Memory B cell (primary cell): Measurements from ENCODE around the gene ZWILCH.
"Not testable (repeated sequence)": the region's sequence is repeated elsewhere in the genome, so short reads cannot be mapped to it uniquely, and the experiment has no call there.

Source experiments
- ATAC-seq: fragments of 150-1000 bp; cut with Tn5 transposase; 2 replicates; pipeline ENCODE4 v1.10.0; 2021; ENCODE audit warnings: low read depth, mild to moderate bottlenecking, moderate library complexity
- DNase-seq, 2 donors: peaks; one replicate each; pipeline ENCODE4 v3.0.0; 2022; ENCODE audit warnings: low spot score in 2 of 2
- H3K27ac Mint-ChIP-seq: one replicate; pipeline ENCODE4 v1.8.0; 2022; ENCODE audit warnings: mild to moderate bottlenecking, moderate library complexity, mixed read lengths
- H3K27me3 Mint-ChIP-seq: one replicate; pipeline ENCODE4 v1.8.0; 2022; ENCODE audit warnings: mixed read lengths
- H3K36me3 Mint-ChIP-seq: one replicate; pipeline ENCODE4 v1.8.0; 2022; ENCODE audit warnings: mild to moderate bottlenecking, mixed read lengths
- H3K4me1 Mint-ChIP-seq: one replicate; pipeline ENCODE4 v1.8.0; 2022; ENCODE audit warnings: mixed read lengths
- H3K4me3 Mint-ChIP-seq: one replicate; pipeline ENCODE4 v1.8.0; 2022; ENCODE audit warnings: mild to moderate bottlenecking, moderate library complexity, mixed read lengths
- H3K9me3 Mint-ChIP-seq: one replicate; pipeline ENCODE4 v1.8.0; 2022; ENCODE audit warnings: mixed read lengths

Gene ZWILCH

DNA sequence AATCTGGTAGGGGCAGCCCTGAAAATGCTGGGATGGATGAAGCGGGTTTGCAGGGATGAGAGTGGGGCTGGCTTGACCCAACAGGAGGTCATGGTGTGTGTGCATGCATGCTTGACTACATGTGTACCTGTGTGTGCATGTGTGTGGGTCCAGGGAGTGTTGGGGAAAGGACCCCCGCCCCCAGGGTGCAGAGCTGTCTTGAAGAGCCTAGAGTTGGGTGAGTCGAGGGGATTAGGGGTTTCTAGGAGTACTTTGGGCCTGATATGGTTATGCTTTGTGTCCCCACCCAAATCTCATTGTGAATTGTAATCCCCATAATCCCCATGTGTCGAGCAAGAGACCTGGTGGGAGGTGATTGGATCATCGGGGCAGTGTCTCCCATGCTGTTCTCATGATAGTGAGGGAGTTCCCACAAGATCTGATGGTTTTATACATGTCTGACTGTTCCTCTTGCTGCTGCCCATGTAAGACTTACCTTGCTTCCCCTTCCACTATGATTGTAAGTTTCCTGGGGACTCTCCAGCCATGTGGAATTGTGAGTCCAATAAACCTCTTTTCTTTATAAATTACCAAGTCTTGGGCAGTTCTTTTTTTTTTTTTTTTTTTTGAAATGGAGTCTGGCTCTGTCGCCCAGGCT, 65.8 kb downstream of the ZWILCH start:
- H3K27me3 Mint-ChIP-seq: no peaks in the 10 kb centered on the region
- H3K4me1 Mint-ChIP-seq: peaks cover 11% of the 10 kb centered on the region
- H3K27ac Mint-ChIP-seq: no peak overlapping the region
- ATAC-seq: no peak
- DNase-seq: no peak
- H3K4me3 Mint-ChIP-seq: no peak overlapping the region
- H3K36me3 Mint-ChIP-seq: no peaks in the 10 kb centered on the region
- H3K9me3 Mint-ChIP-seq: no peaks in the 10 kb centered on the region

DNA sequence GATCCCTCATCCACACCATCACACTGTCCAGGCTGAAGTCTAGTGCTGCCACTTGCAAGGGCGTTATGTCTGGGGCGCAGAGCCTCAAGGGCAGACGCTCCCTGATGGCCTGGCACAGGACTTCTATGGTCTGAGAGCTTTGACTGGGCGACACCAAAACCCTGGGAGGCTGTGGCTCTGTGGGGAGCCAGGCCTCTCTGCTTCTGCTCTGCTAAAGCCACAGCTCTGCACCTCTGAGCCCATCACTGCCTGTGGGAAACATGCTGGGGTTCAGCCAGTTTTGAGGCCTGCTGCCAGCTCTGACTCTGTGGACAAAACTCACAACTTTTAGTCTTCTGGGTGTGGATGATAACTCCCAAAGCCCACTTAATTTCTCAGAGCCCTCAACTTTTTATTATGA, 67.0 kb downstream of the ZWILCH start:
- Mint-ChIP-seq H3K27ac (no peak overlapping the region), H3K9me3 (no peaks in the 10 kb centered on the region), H3K27me3 (no peaks in the 10 kb centered on the region), H3K4me3 (no peak overlapping the region), H3K36me3 (no peaks in the 10 kb centered on the region), H3K4me1 (peaks cover 6% of the 10 kb centered on the region)
- ATAC-seq (no peak), DNase-seq (no peak)

DNA sequence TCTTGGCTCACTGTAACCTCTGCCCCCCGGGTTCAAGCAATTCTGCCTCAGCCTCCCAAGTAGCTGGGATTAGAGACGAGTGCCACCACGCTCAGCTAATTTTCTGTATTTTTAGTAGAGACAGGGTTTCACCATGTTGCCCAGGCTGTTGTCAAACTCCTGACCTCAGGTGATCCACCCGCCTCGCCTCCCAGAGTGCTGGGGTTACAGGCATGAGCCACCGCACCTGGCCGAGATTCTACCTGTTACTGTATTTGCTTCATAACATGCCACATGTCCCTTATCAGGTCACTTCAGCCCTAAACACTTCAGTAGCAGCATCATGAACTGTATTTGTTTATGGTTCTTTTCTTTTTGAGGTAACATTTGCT, 68.2 kb downstream of the ZWILCH start:
- no peak for DNase-seq
- no peak overlapping the region for H3K27ac Mint-ChIP-seq
- no peaks in the 10 kb centered on the region for H3K27me3 Mint-ChIP-seq
- H3K9me3 Mint-ChIP-seq: no peaks in the 10 kb centered on the region
- H3K36me3 Mint-ChIP-seq: no peaks in the 10 kb centered on the region
- no peak for ATAC-seq
- H3K4me1 Mint-ChIP-seq: peaks cover 5% of the 10 kb centered on the region
- no peak overlapping the region for H3K4me3 Mint-ChIP-seq

DNA sequence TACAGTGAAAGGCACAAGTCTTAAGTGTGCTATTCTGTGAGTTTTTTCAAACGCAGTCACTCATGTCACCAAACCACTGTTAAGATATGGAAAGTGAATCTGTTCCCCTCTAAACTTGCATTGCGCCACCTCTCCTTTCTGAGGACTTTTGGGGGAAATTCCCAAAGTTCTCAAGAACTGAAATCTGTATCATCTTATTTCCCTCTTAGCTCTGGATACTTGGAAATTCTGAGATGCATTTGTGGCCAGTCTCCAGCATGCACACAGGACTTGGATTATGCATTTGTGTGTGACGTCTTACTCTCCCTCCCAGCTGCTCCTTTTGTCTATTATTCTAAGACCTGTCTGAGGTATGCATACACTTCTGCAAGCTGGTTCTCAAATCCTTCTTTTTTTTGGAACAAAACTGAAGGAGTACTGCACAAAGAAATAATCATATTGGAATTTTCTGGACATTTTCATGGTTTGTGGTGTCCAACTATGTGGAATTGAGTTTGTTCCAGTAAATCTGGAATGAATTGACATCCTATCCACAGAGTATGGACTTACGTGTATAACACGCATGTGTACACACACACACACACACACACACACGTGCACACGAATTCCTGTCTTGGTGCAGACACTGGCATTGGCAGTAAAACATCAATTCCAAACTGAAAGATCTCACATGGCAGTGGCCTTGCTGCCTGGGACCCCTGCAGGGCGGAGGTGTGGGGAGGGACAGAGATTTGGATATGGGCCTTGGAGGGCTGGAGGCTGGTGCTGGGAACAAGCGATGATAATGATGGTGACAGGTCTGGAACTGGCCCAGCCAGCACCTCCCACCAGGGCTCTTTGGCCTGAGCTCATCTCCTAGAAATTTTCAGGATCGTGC, 68.8 kb downstream of the ZWILCH start:
- Mint-ChIP-seq H3K4me1 (peaks cover 5% of the 10 kb centered on the region), H3K4me3 (no peak overlapping the region), H3K27me3 (no peaks in the 10 kb centered on the region), H3K36me3 (no peaks in the 10 kb centered on the region), H3K27ac (no peak overlapping the region), H3K9me3 (no peaks in the 10 kb centered on the region)
- ATAC-seq (peak; percentile 35), DNase-seq (no peak)

DNA sequence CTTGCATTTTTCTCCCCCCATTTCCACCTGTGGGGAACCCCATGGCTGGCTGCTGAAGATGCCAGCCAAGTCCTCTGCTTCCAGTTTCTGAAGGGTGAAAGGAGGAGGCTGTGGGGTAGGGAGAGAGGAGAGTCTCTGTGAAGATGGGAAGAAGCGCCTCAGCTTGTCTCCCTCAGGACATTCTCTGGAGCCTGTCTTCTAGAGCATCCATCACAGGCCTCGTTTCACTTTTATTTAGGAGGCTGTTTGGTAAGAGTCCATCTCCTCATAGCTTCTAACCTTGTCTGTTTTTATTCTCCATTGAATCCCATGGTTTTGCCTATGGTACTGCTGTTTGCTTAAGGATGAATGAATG, 69.4 kb downstream of the ZWILCH start:
- H3K27ac Mint-ChIP-seq: no peak overlapping the region
- H3K27me3 Mint-ChIP-seq: no peaks in the 10 kb centered on the region
- no peak for DNase-seq
- H3K9me3 Mint-ChIP-seq: no peaks in the 10 kb centered on the region
- peaks cover 5% of the 10 kb centered on the region for H3K4me1 Mint-ChIP-seq
- no peak overlapping the region for H3K4me3 Mint-ChIP-seq
- no peaks in the 10 kb centered on the region for H3K36me3 Mint-ChIP-seq
- no peak for ATAC-seq

DNA sequence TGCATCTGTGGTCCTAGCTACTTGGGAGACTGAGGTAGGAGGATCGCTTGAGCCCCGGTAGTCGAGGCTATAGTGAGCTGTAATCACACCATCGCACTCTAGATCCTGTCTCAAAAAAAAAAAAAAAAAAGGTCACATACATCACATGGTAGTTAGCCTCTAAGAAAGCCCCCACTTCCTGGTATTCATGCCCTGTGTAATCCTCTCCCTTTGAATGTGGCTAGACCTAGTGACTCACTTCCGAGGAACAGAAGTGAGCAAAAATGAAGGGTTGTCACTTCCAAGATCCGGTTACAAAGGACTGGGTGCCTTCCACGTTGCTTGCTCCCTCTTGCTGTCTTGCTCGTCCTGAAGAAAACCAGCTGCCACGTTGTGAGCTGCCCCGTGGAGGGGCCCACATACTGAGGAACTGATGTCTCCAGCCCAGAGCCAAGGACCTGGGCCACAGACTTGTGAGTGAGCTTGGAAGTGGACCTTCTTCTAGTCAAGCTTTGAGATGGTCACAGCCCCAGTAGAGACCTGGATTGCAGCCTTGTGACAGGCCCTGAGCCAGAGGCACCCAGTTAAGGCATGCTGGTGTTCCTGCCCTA, 73.3 kb downstream of the ZWILCH start:
- H3K9me3 Mint-ChIP-seq: no peaks in the 10 kb centered on the region
- no peak overlapping the region for H3K4me3 Mint-ChIP-seq
- H3K4me1 Mint-ChIP-seq: peaks cover 5% of the 10 kb centered on the region
- peaks cover 2% of the 10 kb centered on the region for H3K27me3 Mint-ChIP-seq
- DNase-seq: no peak
- H3K27ac Mint-ChIP-seq: no peak overlapping the region
- ATAC-seq: no peak
- no peaks in the 10 kb centered on the region for H3K36me3 Mint-ChIP-seq

DNA sequence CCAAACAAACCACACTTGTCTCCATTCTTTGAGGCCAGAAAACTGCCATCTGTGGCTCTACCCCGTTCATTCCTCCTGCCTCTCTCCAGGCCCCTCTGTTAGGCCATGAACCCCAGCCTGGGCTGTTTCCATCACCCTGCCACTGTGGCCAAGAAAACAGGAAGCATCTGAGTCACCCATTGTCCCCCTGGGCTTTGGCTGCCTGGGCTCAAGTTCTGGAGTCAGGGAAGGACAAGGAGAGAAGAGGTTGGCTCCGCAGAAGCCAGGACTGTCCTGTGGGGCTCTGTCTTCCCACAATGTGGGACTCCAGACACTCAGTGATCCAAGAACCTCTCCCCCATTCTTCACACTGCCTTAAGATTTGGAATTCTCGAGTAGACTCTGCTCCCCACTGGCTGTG, 75.5 kb downstream of the ZWILCH start:
- H3K36me3 Mint-ChIP-seq: no peaks in the 10 kb centered on the region
- H3K9me3 Mint-ChIP-seq: no peaks in the 10 kb centered on the region
- no peak overlapping the region for H3K4me3 Mint-ChIP-seq
- ATAC-seq: no peak
- H3K27ac Mint-ChIP-seq: no peak overlapping the region
- H3K4me1 Mint-ChIP-seq: no peaks in the 10 kb centered on the region
- no peak for DNase-seq
- H3K27me3 Mint-ChIP-seq: peaks cover 3% of the 10 kb centered on the region

DNA sequence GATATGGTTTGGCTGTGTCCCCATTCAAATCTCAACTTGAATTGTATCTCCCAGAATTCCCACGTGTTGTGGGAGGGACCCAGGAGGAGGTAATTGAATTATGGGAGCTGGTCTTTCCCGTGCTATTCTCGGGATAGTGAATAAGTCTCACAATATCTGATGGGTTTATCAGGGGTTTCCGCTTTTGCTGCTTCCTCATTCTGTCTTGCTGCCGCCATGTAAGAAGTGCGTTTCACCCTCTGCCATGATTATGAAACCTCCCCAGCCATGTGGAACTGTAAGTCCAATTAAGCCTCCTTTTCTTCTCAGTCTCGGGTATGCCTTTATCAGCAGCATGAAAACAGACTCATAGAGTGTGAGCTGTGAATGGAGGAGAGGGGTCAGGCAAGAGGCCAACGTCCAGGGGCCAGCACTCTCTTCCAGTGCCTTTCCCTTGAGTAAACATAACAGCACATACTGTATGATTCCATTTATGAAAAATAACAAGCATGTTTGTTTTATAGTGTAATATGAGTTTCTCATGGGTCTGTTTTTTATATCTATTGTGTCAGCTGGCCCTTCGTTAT, 76.9 kb downstream of the ZWILCH start:
- Mint-ChIP-seq H3K27ac (no peak overlapping the region), H3K27me3 (peaks cover 6% of the 10 kb centered on the region), H3K9me3 (no peaks in the 10 kb centered on the region), H3K4me3 (no peak overlapping the region), H3K36me3 (no peaks in the 10 kb centered on the region), H3K4me1 (no peaks in the 10 kb centered on the region)
- ATAC-seq (no peak), DNase-seq (no peak)

DNA sequence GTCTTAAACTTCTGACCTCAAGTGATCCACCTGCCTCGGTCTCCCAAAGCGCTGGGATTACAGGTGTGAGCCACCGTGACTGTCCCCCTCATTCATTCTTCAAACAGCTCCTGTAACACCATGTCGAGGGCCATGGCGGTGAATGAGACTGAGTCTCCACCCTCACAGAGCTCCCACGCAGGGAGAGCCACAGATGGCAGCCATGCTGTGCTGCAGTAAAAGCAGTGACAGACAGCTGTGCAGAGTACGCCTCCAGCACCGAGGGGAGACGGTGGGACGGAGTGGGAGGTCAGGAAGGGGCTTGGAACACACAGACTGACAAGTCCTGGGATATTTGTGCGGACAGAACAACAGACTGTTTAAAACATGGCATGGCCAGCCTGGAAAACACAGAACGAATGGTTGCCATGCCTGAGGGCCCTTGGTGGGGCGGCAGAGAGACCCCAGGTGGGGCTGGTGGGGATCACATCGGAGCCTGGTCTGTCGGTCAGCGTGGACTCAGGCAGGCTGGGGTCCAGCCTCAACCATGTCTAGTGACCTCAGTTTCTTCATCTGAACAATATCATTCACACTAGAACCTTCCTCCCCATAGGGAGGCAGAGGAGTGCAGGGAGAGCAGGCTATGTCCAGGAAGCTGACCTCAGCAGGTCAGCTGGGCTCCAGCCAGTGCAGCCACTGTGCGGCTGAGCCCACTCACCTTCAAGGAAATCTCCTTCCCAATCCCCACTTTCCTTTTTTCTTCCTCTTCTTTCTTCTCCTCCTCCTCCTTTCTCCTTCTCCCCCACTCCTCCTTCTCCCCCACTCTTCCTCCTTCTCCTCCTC, 81.2 kb downstream of the ZWILCH start:
- no peak for DNase-seq
- Mint-ChIP-seq H3K9me3 (no peaks in the 10 kb centered on the region), H3K4me3 (no peak overlapping the region), H3K36me3 (no peaks in the 10 kb centered on the region), H3K27ac (no peak overlapping the region), H3K4me1 (no peaks in the 10 kb centered on the region), H3K27me3 (peaks cover 13% of the 10 kb centered on the region)
- ATAC-seq: no peak

DNA sequence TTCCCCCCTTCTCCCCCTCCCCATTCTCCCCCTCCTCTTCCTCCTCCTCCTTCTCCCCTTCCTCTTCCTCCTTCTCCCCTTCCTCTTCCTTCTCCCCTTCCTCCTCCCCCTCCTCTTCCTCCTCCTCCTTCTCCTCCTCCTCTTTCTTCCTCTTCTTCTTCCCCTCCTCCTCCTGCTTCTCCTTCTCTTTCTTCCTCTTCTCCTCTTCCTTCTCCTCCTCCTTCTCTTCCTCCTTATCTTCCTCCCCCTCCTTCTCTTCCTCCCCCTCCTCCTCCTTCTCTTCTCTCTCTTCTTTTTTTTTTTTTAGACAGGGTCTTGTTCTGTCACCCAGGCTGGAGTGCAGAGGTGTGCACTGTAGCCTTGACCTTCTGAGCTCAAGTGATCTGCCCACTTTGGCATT, 81.9 kb downstream of the ZWILCH start:
- ATAC-seq (no peak), DNase-seq (no peak)
- Mint-ChIP-seq H3K9me3 (no peaks in the 10 kb centered on the region), H3K27me3 (peaks cover 15% of the 10 kb centered on the region), H3K4me1 (no peaks in the 10 kb centered on the region), H3K4me3 (no peak overlapping the region), H3K27ac (no peak overlapping the region), H3K36me3 (no peaks in the 10 kb centered on the region)

DNA sequence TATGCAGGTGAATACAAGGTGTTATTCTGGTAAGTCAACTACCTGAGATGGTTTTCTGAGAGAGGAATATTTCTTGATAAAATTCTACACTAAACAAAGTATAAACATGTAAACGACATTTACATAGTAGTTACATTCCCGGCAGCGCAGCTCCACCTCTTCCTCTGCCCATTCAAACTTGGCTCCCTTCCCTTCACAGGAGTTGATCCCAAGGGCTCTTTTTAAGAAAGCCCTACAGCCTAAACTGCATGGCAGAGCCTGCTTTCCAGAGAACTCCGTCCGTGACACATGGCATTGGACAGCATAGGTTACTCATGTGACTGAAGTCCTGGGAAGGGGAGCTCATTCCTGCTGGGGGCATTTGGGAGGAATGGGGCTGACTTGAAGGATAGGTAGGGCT, 82.6 kb downstream of the ZWILCH start:
- DNase-seq: no peak
- no peaks in the 10 kb centered on the region for H3K4me1 Mint-ChIP-seq
- H3K27ac Mint-ChIP-seq: no peak overlapping the region
- ATAC-seq: no peak
- no peaks in the 10 kb centered on the region for H3K36me3 Mint-ChIP-seq
- peaks cover 15% of the 10 kb centered on the region for H3K27me3 Mint-ChIP-seq
- H3K9me3 Mint-ChIP-seq: no peaks in the 10 kb centered on the region
- H3K4me3 Mint-ChIP-seq: no peak overlapping the region

DNA sequence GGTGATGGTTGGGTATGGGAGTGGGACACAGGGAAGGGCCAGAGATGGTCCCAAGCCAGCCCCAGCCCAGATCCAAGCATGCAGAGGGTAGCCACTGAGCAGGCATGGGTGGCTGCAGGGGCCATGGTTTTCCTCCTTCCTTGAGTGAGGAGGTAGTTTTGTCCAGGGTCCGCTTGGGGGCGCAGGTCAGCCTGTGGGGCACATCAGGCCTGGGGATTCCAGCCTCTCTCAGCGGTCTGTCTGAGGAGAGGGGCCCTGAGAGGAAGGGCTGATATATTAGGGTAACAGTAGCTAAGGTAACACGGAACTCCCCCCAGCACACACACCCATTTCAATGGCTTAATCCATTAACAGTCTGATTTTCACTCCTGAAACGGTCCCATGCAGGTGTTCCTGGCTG, 83.4 kb downstream of the ZWILCH start:
- Mint-ChIP-seq H3K4me1 (no peaks in the 10 kb centered on the region), H3K36me3 (no peaks in the 10 kb centered on the region), H3K27ac (no peak overlapping the region), H3K4me3 (no peak overlapping the region), H3K9me3 (no peaks in the 10 kb centered on the region), H3K27me3 (peaks cover 15% of the 10 kb centered on the region)
- no peak for ATAC-seq
- DNase-seq: no peak

DNA sequence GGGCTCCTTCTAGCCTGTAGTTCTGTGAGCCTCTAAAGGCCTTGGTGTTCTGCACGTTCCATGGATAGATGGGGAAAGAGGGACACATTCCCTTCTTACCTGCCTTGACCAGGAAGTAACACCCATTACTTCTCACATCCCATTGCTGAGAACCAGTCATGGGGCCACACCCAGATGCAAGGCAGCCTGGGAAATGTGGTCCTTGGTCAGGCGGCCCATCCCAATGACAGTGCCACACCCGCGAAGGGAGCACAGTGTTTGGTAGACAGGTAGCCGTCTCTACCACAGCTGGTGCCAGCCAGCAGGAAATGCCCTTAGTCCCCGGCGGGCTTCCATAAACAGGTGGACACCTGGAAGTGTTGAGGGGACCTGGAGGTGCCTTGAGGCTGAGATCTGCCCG, 83.8 kb downstream of the ZWILCH start:
- no peaks in the 10 kb centered on the region for H3K36me3 Mint-ChIP-seq
- ATAC-seq (no peak), DNase-seq (no peak)
- no peak overlapping the region for H3K27ac Mint-ChIP-seq
- H3K9me3 Mint-ChIP-seq: no peaks in the 10 kb centered on the region
- no peak overlapping the region for H3K4me3 Mint-ChIP-seq
- no peaks in the 10 kb centered on the region for H3K4me1 Mint-ChIP-seq
- H3K27me3 Mint-ChIP-seq: peaks cover 15% of the 10 kb centered on the region

DNA sequence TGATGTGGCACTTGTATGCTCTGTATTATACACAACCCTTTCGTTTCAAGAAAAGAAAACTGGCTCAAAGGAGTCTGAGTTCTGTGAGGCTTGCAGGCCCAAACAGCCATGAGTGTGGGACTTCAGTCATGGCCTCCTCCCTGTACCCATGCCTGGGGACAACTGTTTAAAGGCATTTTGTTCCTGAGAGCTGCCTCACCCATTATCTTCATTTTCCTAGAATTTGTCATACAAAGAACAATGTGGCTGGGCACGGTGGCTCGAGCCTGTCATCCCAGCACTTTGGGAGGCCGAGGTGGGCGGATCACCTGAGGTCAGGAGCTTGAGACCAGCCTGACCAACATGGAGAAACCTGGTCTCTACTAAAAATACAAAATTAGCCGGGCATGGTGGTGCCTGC, 84.3 kb downstream of the ZWILCH start:
- H3K36me3 Mint-ChIP-seq, ATAC-seq, H3K4me1 Mint-ChIP-seq, H3K27ac Mint-ChIP-seq, DNase-seq, H3K4me3 Mint-ChIP-seq, H3K9me3 Mint-ChIP-seq: not testable (repeated sequence)
- peaks cover 14% of the 10 kb centered on the region for H3K27me3 Mint-ChIP-seq
